CD4-positive, alpha-beta T cell treated with Interleukin-10 for 1 hour (primary cell): ENCODE data around the gene SURF2.
"Not testable (repeated sequence)": the region's sequence is repeated elsewhere in the genome, so short reads cannot be mapped to it uniquely, and the experiment has no call there.

ENCODE experiments used
- DNase-seq: peaks from one replicate; pipeline ENCODE4 v3.0.0-alpha.2; 2020

SURF2 gene

DNA sequence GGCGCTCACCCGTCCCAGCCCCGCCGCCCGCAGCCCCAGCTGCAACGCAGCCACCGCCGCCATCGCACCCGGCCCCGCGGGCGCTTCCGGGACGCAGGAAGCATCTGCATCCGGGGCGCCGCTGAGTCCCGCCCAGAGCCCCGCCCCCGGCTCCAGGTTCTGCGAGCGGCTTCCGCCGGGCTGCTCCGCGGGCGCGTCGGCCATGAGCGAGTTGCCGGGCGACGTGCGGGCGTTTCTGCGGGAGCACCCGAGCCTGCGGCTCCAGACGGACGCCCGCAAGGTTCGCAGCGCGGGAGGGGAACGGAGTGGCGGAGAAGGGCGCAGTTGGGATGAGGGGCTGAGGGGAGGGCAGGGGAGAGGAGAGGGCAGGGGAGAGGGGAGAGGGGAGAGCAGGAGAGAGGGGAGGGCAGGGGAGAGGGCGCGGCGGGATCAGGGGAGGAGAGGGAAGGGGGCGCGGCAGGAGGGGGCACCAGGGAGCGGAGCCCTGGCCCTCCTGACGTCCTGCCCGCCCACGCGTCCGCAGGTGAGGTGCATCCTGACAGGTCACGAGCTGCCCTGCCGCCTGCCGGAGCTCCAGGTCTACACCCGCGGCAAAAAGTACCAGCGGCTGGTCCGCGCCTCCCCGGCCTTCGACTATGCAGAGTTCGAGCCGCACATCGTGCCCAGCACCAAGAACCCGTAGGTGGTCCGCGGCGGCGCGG is at the start of gene SURF2, which contains the start of gene SURF1:
Gene SURF2 (plus strand): TSS at position 160 of the 701 bp plus-strand sequence. CDS start 43 bp downstream, at position 203.
Gene SURF1 (minus strand): TSS at position 97 of the 701 bp plus-strand sequence. CDS start 34 bp downstream, at position 63.
- peak; percentile 90 for DNase-seq

DNA sequence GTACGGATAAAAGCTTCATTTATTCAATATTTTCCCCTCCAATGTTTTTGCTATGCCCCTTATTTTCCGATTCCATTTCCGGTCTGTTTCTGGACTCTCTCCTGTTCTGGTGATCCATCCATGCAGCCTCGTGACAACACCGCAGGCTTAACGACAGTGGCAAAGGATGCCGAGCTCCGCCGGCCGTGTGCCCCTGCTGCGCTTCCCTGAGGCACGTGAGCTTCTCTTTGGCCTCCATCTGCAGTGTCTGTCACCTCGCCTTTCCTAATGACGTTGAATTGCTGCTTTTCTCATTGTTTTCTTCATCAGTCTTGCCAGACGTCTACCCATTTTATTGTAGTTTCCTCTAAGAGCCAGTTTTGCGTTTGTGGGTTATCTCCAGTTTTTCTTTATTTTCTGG is 49.0 kb upstream of the SURF2 start:
- DNase-seq, result no peak

DNA sequence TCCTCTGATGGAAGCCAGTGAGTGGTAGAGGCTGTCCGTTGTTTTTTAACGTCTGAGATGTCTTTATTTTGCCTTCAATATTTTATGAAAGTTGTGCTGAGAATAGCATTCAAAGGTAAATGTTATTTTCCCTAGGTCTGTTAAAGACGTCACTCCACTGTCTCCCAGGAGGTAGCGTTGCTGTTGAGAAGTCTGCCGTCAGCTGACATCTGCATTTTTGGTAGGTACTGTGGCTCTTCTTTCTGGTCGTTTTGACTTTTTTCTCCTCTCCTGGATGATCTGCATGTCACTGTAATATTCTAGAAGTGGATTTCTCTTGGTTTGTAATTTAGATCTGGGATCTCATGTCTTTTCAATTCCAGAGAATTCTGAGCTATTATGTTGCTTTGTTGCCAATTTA is 46.7 kb upstream of the SURF2 start:
- no peak for DNase-seq

DNA sequence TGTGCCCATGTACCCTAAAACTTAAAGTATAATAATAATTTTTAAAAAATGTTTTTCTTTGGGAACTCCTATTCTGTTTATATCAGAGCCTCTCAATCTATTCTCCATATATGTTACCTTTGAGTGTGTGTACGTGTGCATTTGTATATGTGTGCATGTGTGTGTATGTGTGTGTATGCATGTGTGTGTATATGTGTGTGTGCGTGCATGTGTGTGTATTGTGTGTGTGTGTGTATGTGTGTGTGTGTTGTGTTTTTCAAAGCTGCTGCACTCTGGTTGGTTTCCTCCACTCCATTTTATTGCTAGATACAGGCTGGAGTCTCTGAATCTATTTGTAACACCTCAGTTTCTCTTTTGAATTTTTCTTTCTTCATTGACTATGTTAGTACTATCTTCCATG is 40.4 kb upstream of the SURF2 start:
- DNase-seq, result no peak

- not testable (repeated sequence) for DNase-seq
Measured at GRCh38 chr9:133317551-133317950, 38.8 kb upstream of the SURF2 start.

DNA sequence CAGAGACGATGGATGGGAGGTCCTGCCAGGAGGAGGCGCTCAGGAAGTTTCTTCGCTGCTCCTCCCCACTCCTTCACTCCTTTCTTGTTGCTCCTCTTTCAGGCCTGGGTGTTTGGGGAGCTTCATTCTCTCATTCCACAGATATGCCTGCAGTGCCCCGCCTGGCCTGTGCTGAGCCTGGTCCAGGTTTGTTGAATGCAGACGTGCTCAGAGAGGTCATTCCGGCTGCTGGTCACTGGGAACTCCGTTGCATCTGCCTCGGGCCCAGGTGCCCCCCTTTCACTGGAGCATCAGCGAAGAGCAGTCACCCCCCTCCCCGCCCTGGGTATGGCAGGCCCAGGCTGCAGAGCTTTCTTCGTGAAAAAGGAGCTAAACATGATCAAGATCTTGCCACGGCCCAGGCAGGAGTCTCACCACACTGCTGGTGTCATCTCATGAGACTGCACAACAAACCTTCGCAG is 35.9 kb upstream of the SURF2 start:
- DNase-seq, result no peak

DNA sequence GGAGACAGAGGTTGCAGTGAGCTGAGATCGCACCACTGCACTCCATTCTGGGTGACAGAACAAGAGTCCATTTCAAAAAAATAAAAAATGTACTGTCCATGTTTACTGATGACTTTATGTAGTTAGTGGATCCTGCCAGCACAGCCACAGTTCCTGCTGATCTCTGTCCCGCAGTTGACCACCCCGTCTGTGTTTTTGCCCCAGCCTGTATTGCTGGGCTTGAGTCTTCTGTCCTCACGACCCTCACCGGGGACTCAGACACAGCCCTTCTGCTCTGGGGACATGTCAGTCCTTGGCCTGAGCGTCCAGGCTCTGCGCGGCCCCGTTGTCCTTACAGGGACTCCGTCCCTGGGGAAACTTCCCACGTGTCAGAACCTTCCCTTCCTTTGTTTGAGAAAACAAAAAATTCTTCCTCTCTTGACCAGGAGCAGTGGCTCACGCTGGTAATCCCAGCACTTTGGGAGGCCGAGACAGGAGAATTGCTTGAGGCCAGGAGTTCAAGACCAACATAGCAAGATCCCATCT is 34.9 kb upstream of the SURF2 start:
- no peak for DNase-seq

DNA sequence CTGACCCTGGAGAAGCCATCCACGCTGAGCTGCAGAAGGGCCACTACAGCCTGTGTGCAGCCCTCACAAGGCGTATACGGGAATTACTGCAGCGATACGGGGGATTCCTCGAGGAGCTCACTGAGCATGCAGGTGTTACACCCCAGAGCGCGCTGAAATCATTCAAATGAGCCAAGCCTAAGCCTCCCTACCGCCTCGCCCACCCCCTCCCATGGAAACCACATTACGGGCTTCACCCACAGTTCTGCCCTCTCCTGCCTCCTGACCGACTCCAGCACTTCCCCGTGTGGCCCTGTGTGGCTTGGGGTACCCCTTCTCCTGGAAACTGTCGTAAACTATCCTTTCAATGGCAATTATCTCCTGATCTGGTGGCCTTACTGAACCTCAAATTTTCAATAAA is 33.6 kb upstream of the SURF2 start:
- no peak for DNase-seq

- DNase-seq, result no peak
Measured at GRCh38 chr9:133323211-133323610, 33.1 kb upstream of the SURF2 start.

GRCh38 chr9:133323991-133324703 is 32.2 kb upstream of the SURF2 start:
- no peak for DNase-seq

- not testable (repeated sequence) for DNase-seq
Measured at GRCh38 chr9:133327021-133327420, 29.3 kb upstream of the SURF2 start.

DNA sequence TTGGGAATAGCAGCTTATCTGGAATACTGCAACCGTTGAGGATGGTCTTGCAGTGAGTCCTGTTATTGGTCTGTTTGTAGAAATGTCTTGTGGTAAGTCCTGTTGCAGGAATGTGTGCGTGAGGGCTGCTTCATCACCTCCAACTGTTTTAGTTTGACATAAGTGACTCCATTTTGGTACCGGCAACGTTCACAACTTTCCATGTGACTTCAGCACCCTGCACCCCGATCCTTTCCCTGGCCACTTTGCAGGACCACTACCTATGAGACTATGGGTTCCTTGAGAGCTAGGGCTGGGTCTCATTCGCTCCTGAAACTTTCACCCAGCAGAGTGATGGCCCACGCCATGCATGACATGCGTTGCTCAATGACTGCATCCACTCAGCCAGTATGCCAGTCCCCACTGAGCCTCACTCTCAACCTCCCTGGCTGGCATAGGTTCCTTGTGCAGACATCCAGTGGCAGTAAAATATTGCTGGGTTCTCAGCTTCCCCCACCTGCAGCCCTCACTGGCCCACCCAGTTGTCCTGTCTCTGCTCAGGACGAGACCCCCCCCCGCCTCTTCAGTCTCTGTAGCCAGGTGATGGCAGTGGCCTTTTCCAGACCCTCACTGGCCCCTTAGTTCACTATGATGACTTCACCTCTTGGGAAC is 28.4 kb upstream of the SURF2 start:
- no peak for DNase-seq

- not testable (repeated sequence) for DNase-seq
Measured at GRCh38 chr9:133329306-133330156, 26.8 kb upstream of the SURF2 start.

DNA sequence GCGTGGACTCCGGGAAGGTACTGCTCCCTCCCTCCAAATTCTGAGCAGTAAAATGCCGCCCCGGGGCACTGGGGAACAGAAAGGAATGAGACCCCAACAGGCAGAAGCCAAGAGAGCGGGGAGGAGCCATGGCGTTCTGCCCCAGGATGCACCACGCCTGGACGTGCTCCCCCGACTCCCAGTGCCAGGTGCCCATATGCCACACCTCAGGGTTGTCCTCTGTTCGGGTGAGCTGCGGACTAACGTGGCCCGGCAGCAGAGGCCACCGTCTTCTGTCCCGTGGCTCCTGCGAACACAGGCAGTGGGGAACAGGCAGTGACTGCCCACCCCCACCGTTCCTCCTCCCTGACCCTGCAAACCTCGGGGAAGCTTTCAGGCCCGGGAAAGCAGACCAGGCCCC is 25.1 kb upstream of the SURF2 start:
- no peak for DNase-seq

- no peak for DNase-seq
Measured at GRCh38 chr9:133331641-133332380, 24.5 kb upstream of the SURF2 start.

DNA sequence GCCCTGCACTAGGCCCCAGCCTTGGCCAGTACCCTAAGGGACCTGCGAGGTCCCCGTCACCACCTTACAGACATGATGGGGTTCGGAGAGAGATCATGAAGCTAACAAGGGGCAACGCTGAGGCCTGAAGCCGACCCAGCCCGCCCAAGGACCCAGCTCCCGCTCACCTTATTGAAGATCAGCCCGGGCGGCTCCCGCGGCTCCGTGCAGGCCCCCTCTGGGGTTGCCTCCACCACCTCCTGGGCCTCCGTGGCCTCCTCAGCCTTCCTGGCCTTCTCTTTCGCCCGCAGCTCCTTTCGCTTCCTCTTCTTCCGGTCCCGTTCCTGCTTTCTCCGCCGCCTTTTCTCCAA is 24.0 kb upstream of the SURF2 start:
- no peak for DNase-seq

DNA sequence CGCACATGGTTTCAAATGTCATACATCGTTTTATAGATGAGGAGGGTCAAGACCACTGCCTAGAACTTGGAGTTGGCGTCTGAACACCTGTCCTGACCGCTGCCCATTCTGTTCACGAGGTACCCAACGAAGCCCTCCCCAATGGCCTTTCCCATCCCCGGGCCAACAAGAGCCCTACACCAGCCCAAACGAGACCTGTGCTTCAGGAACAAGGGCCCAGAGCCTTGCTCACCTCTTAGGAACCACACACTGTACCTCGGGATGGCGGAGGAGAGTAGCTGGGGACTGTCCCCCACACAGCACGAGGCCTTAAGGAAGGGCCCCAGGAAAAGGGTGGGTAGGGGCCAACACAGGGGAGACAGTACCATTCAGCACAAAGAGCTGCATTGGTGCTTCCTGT is 23.3 kb upstream of the SURF2 start:
- no peak for DNase-seq

- no peak for DNase-seq
Measured at GRCh38 chr9:133333566-133333965, 22.8 kb upstream of the SURF2 start.

DNA sequence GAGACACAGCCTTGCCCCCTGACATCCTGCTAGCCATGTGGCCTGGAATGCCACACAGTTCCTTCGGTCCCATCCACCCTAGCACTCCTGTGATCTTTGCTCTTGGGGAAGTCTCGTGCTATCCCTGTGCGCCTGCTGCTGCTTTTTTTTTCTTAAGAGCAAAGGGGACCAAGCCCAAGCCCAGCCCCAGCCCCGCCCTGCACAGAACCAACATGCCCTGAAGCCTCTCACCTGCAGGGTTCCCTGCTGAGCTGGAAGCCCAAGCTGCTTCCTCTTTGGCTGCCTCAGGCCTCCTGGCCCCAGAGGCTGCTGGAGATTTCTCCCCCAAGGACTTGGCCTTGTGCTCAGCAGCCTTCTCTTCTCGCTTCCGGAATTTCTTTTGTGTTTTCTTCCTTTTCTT is 22.2 kb upstream of the SURF2 start:
- no peak for DNase-seq

DNA sequence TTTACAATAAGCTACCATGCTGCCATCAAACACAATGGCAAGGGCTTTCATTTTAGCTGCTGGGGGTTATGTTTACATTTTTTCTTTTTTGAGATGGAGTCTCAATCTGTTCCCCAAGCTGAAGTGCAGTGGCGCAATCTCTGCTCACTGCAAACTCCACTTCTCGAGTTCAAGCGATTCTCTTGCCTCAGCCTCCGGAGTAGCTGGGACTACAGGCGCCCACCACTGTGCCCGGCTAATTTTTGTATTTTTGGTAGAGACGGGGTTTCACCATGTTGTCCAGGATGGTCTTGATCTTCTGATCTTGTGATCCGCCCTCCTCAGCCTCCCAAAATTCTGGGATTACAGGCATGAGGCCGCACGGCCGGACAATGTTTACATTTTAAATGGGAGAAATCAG is 21.5 kb upstream of the SURF2 start:
- DNase-seq, result not testable (repeated sequence)

DNA sequence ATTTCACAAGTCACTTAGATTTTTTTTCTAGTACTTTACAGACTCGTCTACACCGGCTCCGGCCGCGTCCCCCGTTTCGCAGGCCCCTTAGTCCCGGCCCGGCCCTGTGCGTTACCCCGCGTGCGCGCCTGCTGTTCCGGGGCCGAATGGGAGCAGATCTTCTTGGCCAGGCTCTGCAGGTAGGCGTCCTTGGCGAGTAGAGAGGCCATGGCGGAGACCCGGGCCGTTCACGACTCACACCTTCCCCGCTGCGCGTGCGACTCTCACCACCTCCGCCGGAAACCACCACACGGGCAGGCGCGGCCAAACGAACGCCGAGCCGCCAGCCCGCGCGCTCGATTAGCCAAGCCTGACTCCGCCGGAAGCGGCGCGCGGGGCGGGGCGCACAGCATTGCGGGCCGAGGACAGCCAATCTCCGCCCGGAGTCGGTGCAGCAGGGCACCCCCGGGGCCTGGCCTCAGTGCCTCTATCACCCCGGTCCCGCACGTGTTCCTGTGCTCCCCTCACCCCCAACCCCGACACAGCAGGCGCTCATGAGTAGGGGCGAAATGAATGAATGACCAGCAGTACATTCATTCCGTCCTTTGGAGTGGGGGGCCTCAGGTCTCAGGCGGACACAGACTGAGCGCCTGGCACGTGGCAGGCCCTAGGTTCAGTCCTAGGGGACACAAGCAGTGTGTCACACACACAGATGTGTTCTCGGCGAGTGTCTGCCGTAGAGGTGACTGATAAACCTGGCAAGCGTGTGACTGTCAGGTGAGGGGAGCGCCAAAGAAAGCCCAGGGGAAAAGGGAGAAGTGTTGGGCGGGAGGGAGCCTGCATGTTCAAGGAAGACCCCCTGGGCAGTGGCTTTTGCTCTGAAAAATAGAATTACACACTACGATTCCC is 20.2 kb upstream of the SURF2 start, which contains the start of gene SURF6:
Gene SURF6 (minus strand): TSS at position 265 of the 888 bp plus-strand sequence. CDS start 56 bp downstream, at position 209.
- peak; percentile 94 for DNase-seq
